K562 (cell line): ENCODE data around the gene TMBIM4. TPM values are rescaled to one million over a fixed set of nuclear protein-coding genes. Genes with fewer than 3 reads are reported as not detected.

Source experiments
- CCAR2 ChIP-seq: fragments of 200-400 bp; formaldehyde crosslinking; IDR thresholded peaks from 2 replicates; pipeline ENCODE4 v1.6.1; 2017; ENCODE audit warnings: mild to moderate bottlenecking, low read depth, low read length
- CREB1 ChIP-seq, 2 experiments: sonication (generic) in 1 of 2; formaldehyde crosslinking in 1 of 2; IDR thresholded peaks; 2 replicates each; pipeline versions ENCODE4 v1.6.1 to v1.8.0; 2012 to 2022; ENCODE audit warnings: inconsistent platforms in 1 of 2, mild to moderate bottlenecking in 1 of 2, missing genetic modification reagents in 1 of 2, moderate library complexity in 1 of 2
- NCOA6 ChIP-seq: fragments of 450-650 bp; IDR thresholded peaks from 2 replicates; pipeline ENCODE4 v1.6.1; 2017; ENCODE audit warnings: mild to moderate bottlenecking
- RBFOX2 ChIP-seq: fragments of 200-400 bp; formaldehyde crosslinking; IDR thresholded peaks from 2 replicates; pipeline ENCODE4 v1.6.1; 2017; ENCODE audit warnings: low read depth, mild to moderate bottlenecking, low read length, moderate library complexity
- TBL1XR1 ChIP-seq, 2 experiments: IDR thresholded peaks; 2 replicates each; pipeline ENCODE4 v1.6.1; 2012; ENCODE audit warnings: improper control_type of control experiment in 2 of 2, low read length in 2 of 2, mild to moderate bottlenecking in 1 of 2
- ZFX ChIP-seq: sonication (generic); formaldehyde crosslinking; IDR thresholded peaks from 2 replicates; pipeline ENCODE4 v1.8.0; 2022; ENCODE audit warnings: mild to moderate bottlenecking, missing genetic modification reagents, moderate library complexity
- ZNF431 ChIP-seq: sonication (generic); formaldehyde crosslinking; IDR thresholded peaks from 2 replicates; pipeline ENCODE4 v1.8.0; 2022; ENCODE audit warnings: mild to moderate bottlenecking, missing genetic modification reagents
- polyA plus RNA-seq, 8 experiments: library from polyadenylated mRNA; depleted of rRNA in 4 of 8; stranded (reverse) in 5 of 8; unstranded in 3 of 8; fragments of >200 nt; fragmentation: Nextera tagmentation in 2 of 8; fragmentation: Illumina TruSeq in 1 of 8; extraction: Ambion mirVana in 2 of 8; extraction: Trizol in 1 of 8; gene quantifications; 2 replicates each; pipeline versions ENCODE4 v1.2.1 to v1.2.3, GENCODE V29; 2011 to 2014; ENCODE audit warnings: inconsistent platforms in 1 of 8, missing spikeins in 1 of 8
- total RNA-seq, 7 experiments: library from RNA; depleted of rRNA in 6 of 7; stranded (reverse); fragments of >200 nt in 6 of 7; fragmentation: Illumina TruSeq in 2 of 7; extraction: Trizol in 2 of 7; gene quantifications; 2 replicates each; pipeline versions ENCODE4 v1.2.1 to v1.2.3, GENCODE V29; 2011 to 2021; ENCODE audit warnings: low replicate concordance in 1 of 7
- TF ChIP-seq, protein P1 (sequence below), 2 experiments: fragments of 450-650 bp; IDR thresholded peaks; 2 replicates each; pipeline ENCODE4 v1.6.1; 2016
- TF ChIP-seq, protein P2 (sequence below): fragments of 450-650 bp; formaldehyde crosslinking; conservative IDR thresholded peaks from 2 replicates; pipeline ENCODE4 v1.4.0; 2022; ENCODE audit warnings: mild to moderate bottlenecking, missing genetic modification characterization
- TF ChIP-seq, protein P3 (sequence below): fragments of 250-450 bp; sonication (Bioruptor Pico); IDR thresholded peaks from 2 replicates; pipeline ENCODE4 v1.5.0; 2020; ENCODE audit warnings: mild to moderate bottlenecking
- TF ChIP-seq, protein P4 (sequence below): fragments of 450-650 bp; formaldehyde crosslinking; IDR thresholded peaks from 2 replicates; pipeline ENCODE4 v1.4.0; 2020; ENCODE audit warnings: mild to moderate bottlenecking, mixed read lengths
- TF ChIP-seq, protein P5 (sequence below): sonication (generic); formaldehyde crosslinking; IDR thresholded peaks from 2 replicates; pipeline ENCODE4 v1.8.0; 2022; ENCODE audit warnings: mild to moderate bottlenecking, missing genetic modification reagents, borderline replicate concordance
- TF ChIP-seq, protein P6 (sequence below): fragments of 250-450 bp; sonication (Bioruptor Pico); IDR thresholded peaks from 2 replicates; pipeline ENCODE4 v1.4.0; 2020; ENCODE audit warnings: mild to moderate bottlenecking, moderate library complexity
- TF ChIP-seq, protein P7 (sequence below), 2 experiments: IDR thresholded peaks; 2 replicates each; pipeline ENCODE4 v1.6.1; 2011; ENCODE audit warnings: borderline replicate concordance in 1 of 2, control low read depth in 1 of 2, low read depth in 1 of 2, low read length in 1 of 2, mild to moderate bottlenecking in 1 of 2, mixed read lengths in 1 of 2, moderate library complexity in 1 of 2; ENCODE audit not compliant: insufficient read depth in 1 of 2, insufficient read length in 1 of 2, poor library complexity in 1 of 2, severe bottlenecking in 1 of 2; ENCODE audit errors: extremely low read depth in 1 of 2

TMBIM4 gene
- total and polyA plus RNA-seq, 9 of the 15 experiments (the other 6 are each of a cell fraction or from before 2014, with no cell fraction given), result 18.6 to 272 (median 50.0) TPM

DNA sequence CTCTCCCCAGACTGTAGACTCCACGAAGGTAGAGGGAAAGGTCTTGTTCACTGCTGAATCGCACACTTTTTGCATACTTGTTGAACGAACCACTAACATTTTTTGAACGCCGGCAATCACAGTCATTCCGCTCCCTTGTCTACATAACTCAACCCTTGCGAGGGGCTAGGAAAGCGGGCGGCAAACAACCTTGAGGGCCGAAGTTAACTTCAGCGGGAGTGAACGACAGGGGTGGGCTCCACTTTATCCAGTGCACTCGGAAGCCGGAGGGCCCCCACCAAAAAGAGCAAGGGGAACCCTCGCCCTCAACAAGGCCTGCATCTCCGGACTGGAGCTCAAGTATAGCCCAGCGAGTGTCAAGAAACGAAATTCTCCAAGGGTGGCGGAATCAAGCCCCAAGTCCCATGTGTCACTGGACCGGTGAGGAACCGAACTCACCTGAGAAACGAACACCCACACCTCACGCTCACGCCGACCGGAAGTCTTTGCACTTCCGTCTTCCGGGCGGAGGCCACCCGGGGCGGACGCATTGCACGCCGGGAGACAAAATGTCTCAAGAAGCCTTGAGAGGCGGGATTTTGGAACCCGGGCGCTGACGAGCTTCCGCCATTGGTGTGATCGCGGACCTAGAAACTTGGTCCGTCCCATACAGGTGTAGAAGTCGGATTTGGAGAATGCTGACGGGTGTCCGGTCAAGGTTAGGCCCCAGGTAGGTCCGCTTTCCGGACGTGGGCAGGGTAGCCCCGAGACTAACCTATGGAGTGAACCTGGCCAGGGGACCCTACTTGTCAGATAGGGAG is 39.3 kb downstream of the TMBIM4 start, which contains the start of gene LLPH (continued):
- TF ChIP-seq, protein P1, sequence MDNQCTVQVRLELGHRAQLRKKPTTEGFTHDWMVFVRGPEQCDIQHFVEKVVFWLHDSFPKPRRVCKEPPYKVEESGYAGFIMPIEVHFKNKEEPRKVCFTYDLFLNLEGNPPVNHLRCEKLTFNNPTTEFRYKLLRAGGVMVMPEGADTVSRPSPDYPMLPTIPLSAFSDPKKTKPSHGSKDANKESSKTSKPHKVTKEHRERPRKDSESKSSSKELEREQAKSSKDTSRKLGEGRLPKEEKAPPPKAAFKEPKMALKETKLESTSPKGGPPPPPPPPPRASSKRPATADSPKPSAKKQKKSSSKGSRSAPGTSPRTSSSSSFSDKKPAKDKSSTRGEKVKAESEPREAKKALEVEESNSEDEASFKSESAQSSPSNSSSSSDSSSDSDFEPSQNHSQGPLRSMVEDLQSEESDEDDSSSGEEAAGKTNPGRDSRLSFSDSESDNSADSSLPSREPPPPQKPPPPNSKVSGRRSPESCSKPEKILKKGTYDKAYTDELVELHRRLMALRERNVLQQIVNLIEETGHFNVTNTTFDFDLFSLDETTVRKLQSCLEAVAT (IDR thresholded peaks at IDR 0.05), result no peak
- TF ChIP-seq ZNF431 (CRISPR knock-in tag), result no peak
- peak in 1 of 2 experiments; percentile 23; a peak in 1 of 4 replicates for TF ChIP-seq TBL1XR1 (IDR thresholded peaks at IDR 0.05; ENCODE audit: low read length in 2 of 2)
- TF ChIP-seq CCAR2, result no peak
- TF ChIP-seq, protein P2, sequence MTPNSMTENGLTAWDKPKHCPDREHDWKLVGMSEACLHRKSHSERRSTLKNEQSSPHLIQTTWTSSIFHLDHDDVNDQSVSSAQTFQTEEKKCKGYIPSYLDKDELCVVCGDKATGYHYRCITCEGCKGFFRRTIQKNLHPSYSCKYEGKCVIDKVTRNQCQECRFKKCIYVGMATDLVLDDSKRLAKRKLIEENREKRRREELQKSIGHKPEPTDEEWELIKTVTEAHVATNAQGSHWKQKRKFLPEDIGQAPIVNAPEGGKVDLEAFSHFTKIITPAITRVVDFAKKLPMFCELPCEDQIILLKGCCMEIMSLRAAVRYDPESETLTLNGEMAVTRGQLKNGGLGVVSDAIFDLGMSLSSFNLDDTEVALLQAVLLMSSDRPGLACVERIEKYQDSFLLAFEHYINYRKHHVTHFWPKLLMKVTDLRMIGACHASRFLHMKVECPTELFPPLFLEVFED (CRISPR knock-in tag), result no peak
- TF ChIP-seq, protein P3, sequence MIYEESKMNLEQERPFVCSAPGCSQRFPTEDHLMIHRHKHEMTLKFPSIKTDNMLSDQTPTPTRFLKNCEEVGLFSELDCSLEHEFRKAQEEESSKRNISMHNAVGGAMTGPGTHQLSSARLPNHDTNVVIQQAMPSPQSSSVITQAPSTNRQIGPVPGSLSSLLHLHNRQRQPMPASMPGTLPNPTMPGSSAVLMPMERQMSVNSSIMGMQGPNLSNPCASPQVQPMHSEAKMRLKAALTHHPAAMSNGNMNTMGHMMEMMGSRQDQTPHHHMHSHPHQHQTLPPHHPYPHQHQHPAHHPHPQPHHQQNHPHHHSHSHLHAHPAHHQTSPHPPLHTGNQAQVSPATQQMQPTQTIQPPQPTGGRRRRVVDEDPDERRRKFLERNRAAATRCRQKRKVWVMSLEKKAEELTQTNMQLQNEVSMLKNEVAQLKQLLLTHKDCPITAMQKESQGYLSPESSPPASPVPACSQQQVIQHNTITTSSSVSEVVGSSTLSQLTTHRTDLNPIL (CRISPR knock-in tag), result no peak
- TF ChIP-seq, protein P4, sequence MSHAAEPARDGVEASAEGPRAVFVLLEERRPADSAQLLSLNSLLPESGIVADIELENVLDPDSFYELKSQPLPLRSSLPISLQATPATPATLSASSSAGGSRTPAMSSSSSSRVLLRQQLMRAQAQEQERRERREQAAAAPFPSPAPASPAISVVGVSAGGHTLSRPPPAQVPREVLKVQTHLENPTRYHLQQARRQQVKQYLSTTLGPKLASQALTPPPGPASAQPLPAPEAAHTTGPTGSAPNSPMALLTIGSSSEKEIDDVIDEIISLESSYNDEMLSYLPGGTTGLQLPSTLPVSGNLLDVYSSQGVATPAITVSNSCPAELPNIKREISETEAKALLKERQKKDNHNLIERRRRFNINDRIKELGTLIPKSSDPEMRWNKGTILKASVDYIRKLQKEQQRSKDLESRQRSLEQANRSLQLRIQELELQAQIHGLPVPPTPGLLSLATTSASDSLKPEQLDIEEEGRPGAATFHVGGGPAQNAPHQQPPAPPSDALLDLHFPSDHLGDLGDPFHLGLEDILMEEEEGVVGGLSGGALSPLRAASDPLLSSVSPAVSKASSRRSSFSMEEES, result no peak
- no peak for TF ChIP-seq NCOA6
- TF ChIP-seq ZFX (CRISPR knock-in tag), result peak; percentile 69
- TF ChIP-seq, protein P5, sequence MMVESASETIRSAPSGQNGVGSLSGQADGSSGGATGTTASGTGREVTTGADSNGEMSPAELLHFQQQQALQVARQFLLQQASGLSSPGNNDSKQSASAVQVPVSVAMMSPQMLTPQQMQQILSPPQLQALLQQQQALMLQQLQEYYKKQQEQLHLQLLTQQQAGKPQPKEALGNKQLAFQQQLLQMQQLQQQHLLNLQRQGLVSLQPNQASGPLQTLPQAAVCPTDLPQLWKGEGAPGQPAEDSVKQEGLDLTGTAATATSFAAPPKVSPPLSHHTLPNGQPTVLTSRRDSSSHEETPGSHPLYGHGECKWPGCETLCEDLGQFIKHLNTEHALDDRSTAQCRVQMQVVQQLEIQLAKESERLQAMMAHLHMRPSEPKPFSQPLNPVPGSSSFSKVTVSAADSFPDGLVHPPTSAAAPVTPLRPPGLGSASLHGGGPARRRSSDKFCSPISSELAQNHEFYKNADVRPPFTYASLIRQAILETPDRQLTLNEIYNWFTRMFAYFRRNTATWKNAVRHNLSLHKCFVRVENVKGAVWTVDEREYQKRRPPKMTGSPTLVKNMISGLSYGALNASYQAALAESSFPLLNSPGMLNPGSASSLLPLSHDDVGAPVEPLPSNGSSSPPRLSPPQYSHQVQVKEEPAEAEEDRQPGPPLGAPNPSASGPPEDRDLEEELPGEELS, result no peak
- TF ChIP-seq RBFOX2, result peak; percentile 92
- TF ChIP-seq, protein P6, sequence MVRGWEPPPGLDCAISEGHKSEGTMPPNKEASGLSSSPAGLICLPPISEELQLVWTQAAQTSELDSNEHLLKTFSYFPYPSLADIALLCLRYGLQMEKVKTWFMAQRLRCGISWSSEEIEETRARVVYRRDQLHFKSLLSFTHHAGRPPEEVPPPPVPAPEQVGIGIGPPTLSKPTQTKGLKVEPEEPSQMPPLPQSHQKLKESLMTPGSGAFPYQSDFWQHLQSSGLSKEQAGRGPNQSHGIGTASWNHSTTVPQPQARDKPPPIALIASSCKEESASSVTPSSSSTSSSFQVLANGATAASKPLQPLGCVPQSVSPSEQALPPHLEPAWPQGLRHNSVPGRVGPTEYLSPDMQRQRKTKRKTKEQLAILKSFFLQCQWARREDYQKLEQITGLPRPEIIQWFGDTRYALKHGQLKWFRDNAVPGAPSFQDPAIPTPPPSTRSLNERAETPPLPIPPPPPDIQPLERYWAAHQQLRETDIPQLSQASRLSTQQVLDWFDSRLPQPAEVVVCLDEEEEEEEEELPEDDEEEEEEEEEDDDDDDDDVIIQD (CRISPR knock-in tag), result no peak
- peak; percentile 25; the same call in 1 of the 2 replicates for TF ChIP-seq CREB1 (IDR thresholded peaks at IDR 0.05)
- no peak; the same call in 1 of the 2 replicates for TF ChIP-seq CREB1 (CRISPR knock-in tag; IDR thresholded peaks at IDR 0.05)
- TF ChIP-seq, protein P7, sequence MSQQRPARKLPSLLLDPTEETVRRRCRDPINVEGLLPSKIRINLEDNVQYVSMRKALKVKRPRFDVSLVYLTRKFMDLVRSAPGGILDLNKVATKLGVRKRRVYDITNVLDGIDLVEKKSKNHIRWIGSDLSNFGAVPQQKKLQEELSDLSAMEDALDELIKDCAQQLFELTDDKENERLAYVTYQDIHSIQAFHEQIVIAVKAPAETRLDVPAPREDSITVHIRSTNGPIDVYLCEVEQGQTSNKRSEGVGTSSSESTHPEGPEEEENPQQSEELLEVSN (IDR thresholded peaks at IDR 0.05; ENCODE audit: borderline replicate concordance in 1 of 2, extremely low read depth in 1 of 2, insufficient read depth in 1 of 2, insufficient read length in 1 of 2, low read depth in 1 of 2, low read length in 1 of 2, poor library complexity in 1 of 2, severe bottlenecking in 1 of 2), result peak in 1 of 2 experiments; percentile 40
